Colonic mucosa (tissue), 4 donors: Measurements from ENCODE around the gene OR2AJ1. TPM values are rescaled to one million over a fixed set of nuclear protein-coding genes. Genes with fewer than 3 reads are reported as not detected.

Source experiments
- DNase-seq: peaks from one replicate; pipeline ENCODE4 v3.0.0-alpha.2; 2020
- H3K27ac ChIP-seq: fragments of 200-600 bp; one replicate; pipeline ENCODE4 v1.8.0; 2021
- H3K27me3 ChIP-seq: fragments of 200-600 bp; one replicate; pipeline ENCODE4 v1.8.0; 2021
- H3K36me3 ChIP-seq: fragments of 200-600 bp; one replicate; pipeline ENCODE4 v1.8.0; 2021
- H3K4me1 ChIP-seq: fragments of 200-600 bp; one replicate; pipeline ENCODE4 v1.8.0; 2021; ENCODE audit warnings: mild to moderate bottlenecking
- H3K4me3 ChIP-seq: fragments of 200-600 bp; one replicate; pipeline ENCODE4 v1.8.0; 2021
- H3K9ac ChIP-seq, 2 donors: one replicate each; pipeline ENCODE4 v1.7.0; 2013; ENCODE audit warnings: control low read depth in 2 of 2, low read depth in 2 of 2, low read length in 2 of 2
- H3K9me3 ChIP-seq: fragments of 200-600 bp; one replicate; pipeline ENCODE4 v1.8.0; 2021
- intact Hi-C: fragments of 100-400 bp; cut with DNase I; formaldehyde crosslinking; loops from one replicate; pipeline ENCODE4 v1.14.1; 2022
- total RNA-seq, 2 donors: library from RNA; stranded (reverse); fragmentation: NEBNext Ultra II Directional in 1 of 2; extraction: Animal tissue kit (Norgen Biotek cat#: 25700) in 1 of 2; gene quantifications; one replicate each; pipeline ENCODE4 v1.2.1, GENCODE V29; 2021
- TF ChIP-seq, protein P1 (sequence below): fragments of 200-600 bp; IDR thresholded peaks from one replicate; pipeline ENCODE4 v1.8.0; 2022; ENCODE audit warnings: antibody characterized with exemption, mild to moderate bottlenecking
- donor health status: healthy.
- donor health status: DM: no; HTN: no; CAD: no.
- donor health status: DM: no; HTN: no; CAD: no.

Gene OR2AJ1
- total RNA-seq, 2 donors from 2014 or later = not detected

DNA sequence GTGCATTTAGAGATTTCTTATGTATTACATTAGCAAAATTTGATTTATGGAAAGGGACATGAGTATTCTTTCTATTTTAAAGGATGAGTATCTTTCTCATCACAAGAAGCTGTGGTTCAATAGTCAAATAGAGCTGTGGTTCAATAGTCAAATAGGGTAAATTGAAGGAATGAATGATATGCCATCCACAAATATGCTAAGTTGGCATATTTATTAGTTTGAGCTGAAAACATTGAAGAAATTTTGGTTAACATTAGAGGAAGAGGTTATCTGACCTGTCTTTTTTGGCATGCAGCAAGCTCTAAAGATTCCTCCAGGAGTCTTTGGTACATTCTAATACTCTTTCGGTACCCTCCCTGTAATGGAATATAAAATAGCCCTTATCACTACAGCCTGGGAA, 28.7 kb downstream of the OR2AJ1 start:
- H3K9ac ChIP-seq = no peak overlapping the region
- H3K4me3 ChIP-seq = no peak overlapping the region
- H3K9me3 ChIP-seq = no peaks in the 10 kb centered on the region
- intact Hi-C loops = no loop called here
- no peaks in the 10 kb centered on the region for H3K4me1 ChIP-seq
- DNase-seq = no peak
- no peak overlapping the region for H3K27ac ChIP-seq
- no peaks in the 10 kb centered on the region for H3K27me3 ChIP-seq
- TF ChIP-seq, protein P1, sequence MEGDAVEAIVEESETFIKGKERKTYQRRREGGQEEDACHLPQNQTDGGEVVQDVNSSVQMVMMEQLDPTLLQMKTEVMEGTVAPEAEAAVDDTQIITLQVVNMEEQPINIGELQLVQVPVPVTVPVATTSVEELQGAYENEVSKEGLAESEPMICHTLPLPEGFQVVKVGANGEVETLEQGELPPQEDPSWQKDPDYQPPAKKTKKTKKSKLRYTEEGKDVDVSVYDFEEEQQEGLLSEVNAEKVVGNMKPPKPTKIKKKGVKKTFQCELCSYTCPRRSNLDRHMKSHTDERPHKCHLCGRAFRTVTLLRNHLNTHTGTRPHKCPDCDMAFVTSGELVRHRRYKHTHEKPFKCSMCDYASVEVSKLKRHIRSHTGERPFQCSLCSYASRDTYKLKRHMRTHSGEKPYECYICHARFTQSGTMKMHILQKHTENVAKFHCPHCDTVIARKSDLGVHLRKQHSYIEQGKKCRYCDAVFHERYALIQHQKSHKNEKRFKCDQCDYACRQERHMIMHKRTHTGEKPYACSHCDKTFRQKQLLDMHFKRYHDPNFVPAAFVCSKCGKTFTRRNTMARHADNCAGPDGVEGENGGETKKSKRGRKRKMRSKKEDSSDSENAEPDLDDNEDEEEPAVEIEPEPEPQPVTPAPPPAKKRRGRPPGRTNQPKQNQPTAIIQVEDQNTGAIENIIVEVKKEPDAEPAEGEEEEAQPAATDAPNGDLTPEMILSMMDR = no peak
- no peaks in the 10 kb centered on the region for H3K36me3 ChIP-seq

DNA sequence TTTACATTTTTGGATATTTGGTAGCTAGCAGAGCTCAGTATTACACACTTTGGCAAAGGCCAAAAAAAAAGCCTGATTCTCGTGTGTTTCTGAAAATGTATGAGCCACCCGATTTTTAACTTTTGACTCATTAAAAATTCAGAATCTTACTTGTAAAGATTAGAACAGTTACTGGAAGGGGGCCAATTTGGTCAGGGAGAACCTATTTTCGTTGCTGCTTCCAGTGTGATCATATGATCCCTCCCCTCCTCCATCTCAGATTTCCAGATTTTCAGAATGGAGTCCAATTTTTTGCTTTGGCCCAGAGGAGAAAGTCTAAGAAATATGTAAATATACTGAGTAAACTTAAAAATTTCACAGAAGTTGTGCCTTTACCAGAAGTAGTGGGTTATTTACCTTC, 37.1 kb downstream of the OR2AJ1 start:
- TF ChIP-seq, protein P1 = no peak
- Histone ChIP-seq H3K9ac (no peak overlapping the region), H3K4me3 (no peak overlapping the region), H3K27me3 (no peaks in the 10 kb centered on the region), H3K36me3 (no peaks in the 10 kb centered on the region), H3K27ac (no peak overlapping the region), H3K9me3 (no peaks in the 10 kb centered on the region), H3K4me1 (no peaks in the 10 kb centered on the region)
- intact Hi-C loops = no loop called here
- DNase-seq = no peak

DNA sequence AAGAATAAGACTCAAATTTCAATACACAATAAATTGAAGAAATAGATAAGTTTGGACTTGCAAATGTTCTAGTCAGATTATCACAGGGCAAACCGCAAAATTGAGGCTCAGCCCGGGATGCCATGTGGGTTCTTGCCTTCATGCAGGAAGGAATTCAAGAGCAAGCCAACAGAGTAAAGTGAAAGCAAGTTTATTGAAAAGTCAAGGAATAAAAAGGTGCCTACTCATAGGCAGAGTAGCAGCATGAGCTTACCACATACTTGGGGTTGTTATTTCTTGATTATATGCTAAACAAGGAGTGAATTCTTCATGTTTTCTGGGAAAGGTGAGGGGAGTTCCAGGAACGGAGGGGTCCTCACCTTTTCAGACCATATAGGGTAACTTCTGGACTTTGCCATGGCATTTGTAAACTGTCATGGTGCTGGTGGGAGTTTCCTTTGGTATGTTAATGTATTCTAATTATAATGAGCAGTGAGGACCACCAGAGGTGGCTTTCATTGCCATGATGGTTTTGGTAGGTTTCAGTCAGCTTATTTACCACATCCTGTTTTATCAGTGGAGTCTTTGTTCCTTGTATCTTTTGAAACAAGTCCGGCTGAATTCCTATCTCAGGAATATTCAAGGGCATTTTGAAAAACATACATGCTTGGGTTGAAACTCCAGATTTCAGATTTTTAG, 38.4 kb downstream of the OR2AJ1 start:
- H3K4me3 ChIP-seq = no peak overlapping the region
- TF ChIP-seq, protein P1 = no peak
- no peaks in the 10 kb centered on the region for H3K36me3 ChIP-seq
- H3K27me3 ChIP-seq = no peaks in the 10 kb centered on the region
- H3K9ac ChIP-seq = no peak overlapping the region
- DNase-seq = no peak
- no peaks in the 10 kb centered on the region for H3K4me1 ChIP-seq
- no peak overlapping the region for H3K27ac ChIP-seq
- H3K9me3 ChIP-seq = no peaks in the 10 kb centered on the region
- intact Hi-C loops = no loop called here

DNA sequence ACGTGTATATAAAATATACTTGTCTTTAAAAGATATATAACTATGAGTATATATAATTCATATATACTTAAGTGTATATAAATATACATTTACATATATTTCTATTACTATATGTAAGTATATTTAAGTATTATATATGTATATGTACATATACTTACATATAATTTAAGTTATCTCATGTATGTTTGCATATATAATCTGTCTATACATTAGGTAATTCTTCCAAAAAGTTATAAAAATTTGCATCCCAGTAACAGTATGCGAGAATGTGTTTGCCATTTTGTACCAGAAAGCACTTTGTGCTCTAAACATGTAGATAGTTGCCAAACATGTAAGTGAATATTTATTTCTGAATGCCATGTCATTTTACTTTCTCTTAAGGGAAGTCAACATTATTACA, 40.2 kb downstream of the OR2AJ1 start, which contains the start of gene OR2AK2:
OR2AK2 (plus strand) TSS at position 301 of the 400 bp plus-strand sequence. CDS start 144 bp downstream, outside the sequence.
- Histone ChIP-seq H3K4me3 (no peak within 1 kb of the TSS), H3K4me1 (no peaks in the 10 kb centered on the region), H3K36me3 (no peaks in the 10 kb centered on the region), H3K9me3 (no peaks in the 10 kb centered on the region), H3K27me3 (no peaks in the 10 kb centered on the region), H3K9ac (no peak within 1 kb of the TSS), H3K27ac (no peak within 1 kb of the TSS)
- no peak for DNase-seq
- intact Hi-C loops = no loop called here
- TF ChIP-seq, protein P1 = no peak

DNA sequence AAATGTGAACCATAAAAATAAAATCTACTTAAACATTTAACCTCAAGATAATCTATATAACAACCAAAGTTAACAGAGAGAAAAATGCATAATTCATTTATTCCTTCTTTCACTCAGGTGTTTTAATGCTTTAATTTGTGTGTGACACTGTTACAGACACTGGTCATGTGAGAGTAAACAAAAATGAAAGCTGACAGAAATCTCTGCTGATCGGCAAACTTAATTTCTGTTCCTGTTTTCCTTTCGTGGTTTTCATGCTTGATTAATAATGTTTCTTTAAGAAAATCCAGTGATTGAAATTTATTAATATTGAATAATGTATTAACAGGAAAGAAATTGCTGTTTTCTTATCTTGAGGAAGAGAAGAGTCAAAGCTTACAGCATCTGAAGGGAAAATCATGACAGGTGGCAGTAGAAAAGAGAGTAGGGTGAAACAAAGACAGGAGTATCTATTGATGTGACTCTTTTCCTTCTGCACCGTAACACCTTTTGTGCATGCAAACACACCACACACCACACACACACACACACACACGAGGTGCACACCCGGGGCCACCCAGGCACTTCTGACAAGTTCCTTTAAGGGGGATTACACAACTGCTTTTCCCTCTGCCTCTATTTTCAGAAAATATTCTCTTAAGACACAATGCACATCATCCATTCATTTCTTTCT, 42.0 kb downstream of the OR2AJ1 start:
- TF ChIP-seq, protein P1 = no peak
- Histone ChIP-seq H3K27me3 (no peaks in the 10 kb centered on the region), H3K36me3 (no peaks in the 10 kb centered on the region), H3K27ac (no peak overlapping the region), H3K9me3 (no peaks in the 10 kb centered on the region), H3K4me1 (no peaks in the 10 kb centered on the region), H3K9ac (no peak overlapping the region), H3K4me3 (no peak overlapping the region)
- intact Hi-C loops = no loop called here
- no peak for DNase-seq

Other genes with a start within 250 kb of the OR2AJ1 start
- not detected for gene OR13G1, start 245.2 kb upstream of the OR2AJ1 start, total RNA-seq
- gene OR6F1, start 208.2 kb upstream of the OR2AJ1 start, total RNA-seq = not detected
- not detected for gene OR14K1, start 186.3 kb upstream of the OR2AJ1 start, total RNA-seq
- not detected for gene OR14A2, start 176.7 kb upstream of the OR2AJ1 start, total RNA-seq
- not detected for gene OR1C1, start 164.3 kb upstream of the OR2AJ1 start, total RNA-seq
- gene OR14A16, start 100.8 kb upstream of the OR2AJ1 start, total RNA-seq = not detected
- not detected for gene OR11L1, start 83.0 kb upstream of the OR2AJ1 start, total RNA-seq
- gene TRIM58, start 67.7 kb upstream of the OR2AJ1 start, total RNA-seq = 1 to 10 TPM; 2.4 to 3.6 TPM
- under 1 TPM; 0.82 to 0.96 TPM for gene OR2W3, start 29.3 kb upstream of the OR2AJ1 start, total RNA-seq
- gene OR2T8, start 4.6 kb upstream of the OR2AJ1 start, total RNA-seq = not detected
- gene OR2L8, start 24.0 kb downstream of the OR2AJ1 start, total RNA-seq = not detected
- gene OR2AK2, start 40.3 kb downstream of the OR2AJ1 start, total RNA-seq = not detected
- not detected for gene OR2L5, start 88.8 kb downstream of the OR2AJ1 start, total RNA-seq
- gene OR2L2, start 105.2 kb downstream of the OR2AJ1 start, total RNA-seq = under 1 TPM in 1 of 2 donors, not detected in 1; 0.10 TPM
- not detected for gene OR2L3, start 121.9 kb downstream of the OR2AJ1 start, total RNA-seq
- not detected for gene OR2L13, start 170.3 kb downstream of the OR2AJ1 start, total RNA-seq
- gene OR2M5, start 220.3 kb downstream of the OR2AJ1 start, total RNA-seq = not detected
- not detected for gene OR2M2, start 249.9 kb downstream of the OR2AJ1 start, total RNA-seq